Hepatocyte (in vitro differentiated cells): ENCODE measurements around the gene IMMP2L.

Source experiments
- EZH2phosphoT487 ChIP-seq: fragments of 200-600 bp; sonication (generic); IDR thresholded peaks from one replicate; pipeline ENCODE4 v1.6.1; 2018; ENCODE audit warnings: antibody characterized with exemption, mild to moderate bottlenecking, low read depth, moderate library complexity; ENCODE audit not compliant: unreplicated experiment, severe bottlenecking
- TF ChIP-seq, protein P1 (sequence below): fragments of 200-600 bp; sonication (generic); IDR thresholded peaks from 2 replicates; pipeline ENCODE4 v1.5.1; 2016; ENCODE audit warnings: antibody characterized with exemption, mild to moderate bottlenecking; ENCODE audit not compliant: poor library complexity

DNA sequence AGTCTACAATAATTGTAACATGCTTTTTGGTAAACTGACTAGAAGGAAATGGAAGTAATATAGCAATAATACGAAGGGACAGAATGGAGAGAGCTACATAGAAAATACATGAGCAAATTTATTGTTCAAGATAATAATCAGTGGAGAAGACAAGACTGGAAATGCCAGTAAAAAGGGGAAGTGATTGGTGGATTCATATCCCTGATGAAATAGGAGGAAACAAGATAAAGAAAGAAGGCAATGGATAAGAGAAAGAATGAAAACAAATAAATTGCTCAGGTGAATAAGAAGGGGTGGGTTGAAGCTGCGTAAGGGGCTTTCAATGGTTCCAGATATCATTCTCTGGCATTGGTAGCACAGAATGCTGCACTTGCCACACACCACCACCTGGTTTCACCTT, 335.5 kb downstream of the IMMP2L start:
- TF ChIP-seq, protein P1, sequence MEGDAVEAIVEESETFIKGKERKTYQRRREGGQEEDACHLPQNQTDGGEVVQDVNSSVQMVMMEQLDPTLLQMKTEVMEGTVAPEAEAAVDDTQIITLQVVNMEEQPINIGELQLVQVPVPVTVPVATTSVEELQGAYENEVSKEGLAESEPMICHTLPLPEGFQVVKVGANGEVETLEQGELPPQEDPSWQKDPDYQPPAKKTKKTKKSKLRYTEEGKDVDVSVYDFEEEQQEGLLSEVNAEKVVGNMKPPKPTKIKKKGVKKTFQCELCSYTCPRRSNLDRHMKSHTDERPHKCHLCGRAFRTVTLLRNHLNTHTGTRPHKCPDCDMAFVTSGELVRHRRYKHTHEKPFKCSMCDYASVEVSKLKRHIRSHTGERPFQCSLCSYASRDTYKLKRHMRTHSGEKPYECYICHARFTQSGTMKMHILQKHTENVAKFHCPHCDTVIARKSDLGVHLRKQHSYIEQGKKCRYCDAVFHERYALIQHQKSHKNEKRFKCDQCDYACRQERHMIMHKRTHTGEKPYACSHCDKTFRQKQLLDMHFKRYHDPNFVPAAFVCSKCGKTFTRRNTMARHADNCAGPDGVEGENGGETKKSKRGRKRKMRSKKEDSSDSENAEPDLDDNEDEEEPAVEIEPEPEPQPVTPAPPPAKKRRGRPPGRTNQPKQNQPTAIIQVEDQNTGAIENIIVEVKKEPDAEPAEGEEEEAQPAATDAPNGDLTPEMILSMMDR = no peak
- no peak for TF ChIP-seq EZH2phosphoT487
